Ascending aorta (tissue), 2 donors: Measurements from ENCODE around the gene CLSTN1. TPM values are rescaled to one million over a fixed set of nuclear protein-coding genes. Genes with fewer than 3 reads are reported as not detected.

ENCODE experiments used
- DNase-seq, 2 donors: peaks; one replicate each; pipeline ENCODE4 v3.0.0-alpha.2; 2019; ENCODE audit warnings: low spot score in 2 of 2
- H3K27ac ChIP-seq, 2 donors: fragments of 200-600 bp; sonication (generic); one replicate each; pipeline ENCODE4 v1.5.1; 2016 to 2017; ENCODE audit warnings: mild to moderate bottlenecking in 1 of 2
- H3K27me3 ChIP-seq: fragments of 200-600 bp; sonication (generic); one replicate; pipeline ENCODE4 v1.5.1; 2017
- H3K36me3 ChIP-seq, 2 donors: fragments of 200-600 bp; sonication (generic); one replicate each; pipeline ENCODE4 v1.5.1; 2016
- H3K4me1 ChIP-seq, 2 donors: fragments of 200-600 bp; sonication (generic); one replicate each; pipeline ENCODE4 v1.5.1; 2016 to 2017; ENCODE audit warnings: mild to moderate bottlenecking in 1 of 2
- H3K4me3 ChIP-seq, 2 donors: fragments of 200-600 bp; sonication (generic); one replicate each; pipeline ENCODE4 v1.5.1; 2016 to 2017; ENCODE audit warnings: mild to moderate bottlenecking in 1 of 2
- H3K9me3 ChIP-seq, 2 donors: fragments of 200-600 bp; sonication (generic); one replicate each; pipeline ENCODE4 v1.5.1; 2016
- CTCF ChIP-seq, 3 experiments: fragments of 200-600 bp in 2 of 3; fragments of 450-650 bp in 1 of 3; sonication (generic) in 2 of 3; IDR thresholded peaks; one replicate each; pipeline ENCODE4 v1.5.1; 2016 to 2019; ENCODE audit warnings: antibody characterized with exemption in 3 of 3, mild to moderate bottlenecking in 1 of 3, moderate library complexity in 1 of 3
- intact Hi-C: fragments of 100-400 bp; cut with DNase I; formaldehyde crosslinking; loops from one replicate; pipeline ENCODE4 v1.15.1; 2023
- total RNA-seq: library from RNA; depleted of rRNA; stranded (reverse); fragments of >200 nt; gene quantifications from one replicate; pipeline ENCODE4 v1.1.0, GENCODE V29; 2016

Gene CLSTN1
- total RNA-seq, 1 donor from 2014 or later = 84.6 TPM

- no peak for TF ChIP-seq CTCF (IDR thresholded peaks at IDR 0.05)
- Histone ChIP-seq H3K27ac (no peak overlapping the region), H3K9me3 (no peaks in the 10 kb centered on the region), H3K4me1 (no peaks in the 10 kb centered on the region), H3K27me3 (no peaks in the 10 kb centered on the region), H3K36me3 (peaks cover 0 to 2% of the 10 kb centered on the region in 2 donors), H3K4me3 (no peak overlapping the region)
- intact Hi-C loops = no loop called here
- no peak for DNase-seq
Observed at GRCh38 chr1:9858293-9859035, 34.7 kb upstream of the CLSTN1 start.

GRCh38 chr1:9855186-9855585 lies 31.4 kb upstream of the CLSTN1 start:
- Histone ChIP-seq H3K4me3 (no peak overlapping the region), H3K27me3 (no peaks in the 10 kb centered on the region), H3K9me3 (no peaks in the 10 kb centered on the region), H3K36me3 (peaks cover 0 to 2% of the 10 kb centered on the region in 2 donors), H3K27ac (no peak overlapping the region), H3K4me1 (peaks cover 0 to 5% of the 10 kb centered on the region in 2 donors)
- TF ChIP-seq CTCF (IDR thresholded peaks at IDR 0.05) = no peak
- DNase-seq = no peak
- intact Hi-C loops = no loop called here

GRCh38 chr1:9853249-9853595 lies 29.5 kb upstream of the CLSTN1 start:
- H3K27me3 ChIP-seq = no peaks in the 10 kb centered on the region

GRCh38 chr1:9852410-9853248 lies 28.9 kb upstream of the CLSTN1 start:
- no peaks in the 10 kb centered on the region for H3K9me3 ChIP-seq
- no peaks in the 10 kb centered on the region for H3K27me3 ChIP-seq
- DNase-seq = no peak
- H3K4me1 ChIP-seq = peaks cover 0 to 5% of the 10 kb centered on the region in 2 donors
- H3K27ac ChIP-seq = peak overlapping the region; percentile 0 to 69
- TF ChIP-seq CTCF (IDR thresholded peaks at IDR 0.05) = no peak
- H3K36me3 ChIP-seq = no peaks in the 10 kb centered on the region
- H3K4me3 ChIP-seq = no peak overlapping the region
- intact Hi-C loops = no loop called here

More at GRCh38 chr1:9853249-9853595, 29.5 kb upstream of the CLSTN1 start:
- intact Hi-C loops = no loop called here
- Histone ChIP-seq H3K27ac (peak overlapping the region in 1 of 2 donors; percentile 69), H3K4me1 (peaks cover 0 to 5% of the 10 kb centered on the region in 2 donors), H3K9me3 (no peaks in the 10 kb centered on the region), H3K36me3 (no peaks in the 10 kb centered on the region), H3K4me3 (no peak overlapping the region)
- no peak for TF ChIP-seq CTCF (IDR thresholded peaks at IDR 0.05)
- no peak for DNase-seq

GRCh38 chr1:9852004-9852403 lies 28.2 kb upstream of the CLSTN1 start:
- Histone ChIP-seq H3K27me3 (no peaks in the 10 kb centered on the region), H3K4me3 (no peak overlapping the region), H3K9me3 (no peaks in the 10 kb centered on the region), H3K36me3 (no peaks in the 10 kb centered on the region), H3K4me1 (peaks cover 0 to 5% of the 10 kb centered on the region in 2 donors), H3K27ac (peak overlapping the region; percentile 0 to 69)
- DNase-seq = no peak
- intact Hi-C loops = no loop called here
- TF ChIP-seq CTCF (IDR thresholded peaks at IDR 0.05) = no peak
